ENCODE results near the gene NPHP4. TPM values are rescaled to one million over a fixed set of nuclear protein-coding genes. Genes with fewer than 3 reads are reported as not detected.

The NPHP4 gene
- total and polyA plus RNA-seq, 2 donors, result 2.5 to 4.2 TPM

DNA sequence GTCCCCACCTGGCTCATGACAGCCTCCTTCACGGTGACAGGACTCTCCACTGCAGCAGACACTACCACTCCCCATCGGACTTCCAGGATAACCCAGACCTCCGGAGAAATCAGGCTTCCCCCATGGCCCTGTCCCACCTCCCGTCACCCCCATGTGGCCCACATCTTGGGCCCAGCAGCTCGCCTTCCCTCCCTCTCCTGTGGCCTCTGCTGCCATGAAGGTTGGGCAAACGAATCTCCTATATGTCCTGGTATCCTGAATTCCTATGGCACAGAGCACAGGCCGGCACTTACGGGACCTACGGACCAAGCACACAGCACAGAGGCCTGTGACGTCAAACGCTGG is 82.0 kb downstream of the NPHP4 start:
- peaks cover 0 to 4% of the 10 kb centered on the region in 2 donors for H3K4me1 ChIP-seq (ENCODE audit: control insufficient read depth in 2 of 2, insufficient read depth in 2 of 2, low read length in 2 of 2)
- DNase-seq (ENCODE audit: low read depth in 6 of 9, low spot score in 9 of 9), result no peak
- no peaks in the 10 kb centered on the region for H3K9me3 ChIP-seq (ENCODE audit: control insufficient read depth in 2 of 2, insufficient read depth in 1 of 2, low read length in 1 of 2)
- no peaks in the 10 kb centered on the region for H3K27me3 ChIP-seq (ENCODE audit: control insufficient read depth in 2 of 2, insufficient read depth in 1 of 2, low read length in 1 of 2)
- WGBS, result 97% methylated on average over 11 of the region's 11 CpGs
- H3K4me3 ChIP-seq (ENCODE audit: low read length in 2 of 2), result no peak overlapping the region
- H3K27ac ChIP-seq (ENCODE audit: low read depth in 1 of 2, low read length in 1 of 2), result no peak overlapping the region
- peaks cover 0 to 10% of the 10 kb centered on the region in 2 donors for H3K36me3 ChIP-seq (ENCODE audit: control insufficient read depth in 2 of 2, insufficient read depth in 2 of 2, low read length in 1 of 2)

DNA sequence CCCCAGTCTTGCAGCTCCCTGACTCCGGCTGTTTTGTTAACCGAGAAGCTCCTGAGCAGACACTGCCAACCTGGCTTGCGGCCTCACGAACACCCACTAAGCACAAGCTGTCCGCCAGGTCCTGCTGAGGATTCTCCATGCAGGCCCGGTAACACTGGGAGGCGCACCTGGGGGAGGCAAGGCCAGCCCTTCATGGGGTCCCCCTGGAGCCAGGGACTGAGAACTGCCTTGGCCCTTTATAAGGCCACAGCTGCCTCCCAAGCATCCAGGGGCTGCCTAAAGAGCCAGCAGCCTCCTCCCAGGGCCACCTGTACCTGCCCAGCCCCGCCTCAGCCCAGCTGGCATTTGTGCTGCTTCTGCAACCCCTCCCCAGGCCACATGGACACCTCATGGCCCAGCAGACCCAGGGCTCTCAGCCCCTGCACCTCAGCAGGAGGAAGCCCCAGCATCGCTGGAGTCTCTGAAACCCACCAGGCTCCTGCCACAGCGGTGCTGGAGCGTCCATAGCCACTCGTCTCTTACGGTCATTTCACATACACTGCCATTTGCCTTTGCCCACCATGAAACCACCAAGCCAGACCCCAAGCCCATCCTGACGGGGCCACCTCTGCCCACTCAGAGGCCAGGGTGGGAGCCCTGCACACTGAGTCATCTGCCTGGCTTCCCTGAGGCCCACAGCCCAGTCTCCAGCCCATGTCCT is 82.5 kb downstream of the NPHP4 start:
- 97% methylated on average over 14 of the region's 14 CpGs for WGBS
- Histone ChIP-seq H3K4me3 (ENCODE audit: low read length in 2 of 2) (no peak overlapping the region), H3K27me3 (ENCODE audit: control insufficient read depth in 2 of 2, insufficient read depth in 1 of 2, low read length in 1 of 2) (no peaks in the 10 kb centered on the region), H3K36me3 (ENCODE audit: control insufficient read depth in 2 of 2, insufficient read depth in 2 of 2, low read length in 1 of 2) (peaks cover 4 to 13% of the 10 kb centered on the region in 2 donors), H3K4me1 (ENCODE audit: control insufficient read depth in 2 of 2, insufficient read depth in 2 of 2, low read length in 2 of 2) (peaks cover 0 to 4% of the 10 kb centered on the region in 2 donors), H3K9me3 (ENCODE audit: control insufficient read depth in 2 of 2, insufficient read depth in 1 of 2, low read length in 1 of 2) (no peaks in the 10 kb centered on the region), H3K27ac (ENCODE audit: low read depth in 1 of 2, low read length in 1 of 2) (no peak overlapping the region)
- no peak for DNase-seq (ENCODE audit: low read depth in 6 of 9, low spot score in 9 of 9)

DNA sequence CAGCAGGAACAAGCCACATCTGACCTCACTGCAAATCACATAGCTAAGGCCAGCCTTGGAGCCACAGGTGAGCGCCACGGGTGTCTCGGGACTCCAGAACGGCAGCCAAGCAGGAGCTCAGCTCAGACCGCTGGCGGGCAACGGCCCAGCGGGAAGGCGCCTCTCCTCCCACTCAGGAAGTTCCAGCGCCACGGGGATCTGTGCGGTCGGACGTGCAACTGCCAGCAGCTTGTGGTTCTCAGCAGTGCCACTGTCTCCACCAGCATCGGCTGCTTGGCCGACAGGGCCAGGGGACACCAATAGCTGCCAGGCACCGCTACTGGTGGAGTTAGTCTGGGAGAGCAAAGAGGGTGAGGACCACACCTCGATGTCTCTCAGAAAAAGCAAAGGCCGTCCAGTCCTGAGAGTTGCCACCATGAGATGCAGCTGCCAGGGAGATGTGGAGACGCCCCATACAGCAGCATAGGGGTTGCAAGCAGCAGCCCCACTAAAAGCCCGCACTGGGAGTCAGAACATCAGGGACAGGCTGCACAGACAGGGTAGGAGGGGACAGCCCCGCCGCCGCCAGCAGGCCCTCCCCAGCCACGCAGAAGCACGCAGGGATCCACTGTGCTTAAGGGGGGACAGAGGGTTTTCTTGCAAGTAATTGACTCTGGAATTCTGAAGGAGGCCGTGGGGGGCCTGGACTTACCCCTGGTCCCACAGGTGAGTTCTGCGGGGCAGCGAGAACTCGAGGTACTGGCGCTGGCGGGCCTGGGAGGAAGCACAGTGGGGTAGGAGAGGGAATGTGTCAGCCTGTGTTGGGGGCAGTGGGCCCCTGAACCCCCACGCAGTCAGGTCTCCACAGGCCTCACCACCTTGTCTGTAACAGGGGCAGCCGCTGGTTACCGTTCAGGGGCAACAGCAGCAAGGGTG is 83.5 kb downstream of the NPHP4 start:
- WGBS, result 97% methylated on average over 35 of the region's 35 CpGs
- no peak overlapping the region for H3K27ac ChIP-seq (ENCODE audit: low read depth in 1 of 2, low read length in 1 of 2)
- peaks cover 0 to 4% of the 10 kb centered on the region in 2 donors for H3K4me1 ChIP-seq (ENCODE audit: control insufficient read depth in 2 of 2, insufficient read depth in 2 of 2, low read length in 2 of 2)
- H3K9me3 ChIP-seq (ENCODE audit: control insufficient read depth in 2 of 2, insufficient read depth in 1 of 2, low read length in 1 of 2), result no peaks in the 10 kb centered on the region
- no peak overlapping the region for H3K4me3 ChIP-seq (ENCODE audit: low read length in 2 of 2)
- DNase-seq (ENCODE audit: low read depth in 6 of 9, low spot score in 9 of 9), result no peak
- no peaks in the 10 kb centered on the region for H3K27me3 ChIP-seq (ENCODE audit: control insufficient read depth in 2 of 2, insufficient read depth in 1 of 2, low read length in 1 of 2)
- H3K36me3 ChIP-seq (ENCODE audit: control insufficient read depth in 2 of 2, insufficient read depth in 2 of 2, low read length in 1 of 2), result peaks cover 5 to 18% of the 10 kb centered on the region in 2 donors

DNA sequence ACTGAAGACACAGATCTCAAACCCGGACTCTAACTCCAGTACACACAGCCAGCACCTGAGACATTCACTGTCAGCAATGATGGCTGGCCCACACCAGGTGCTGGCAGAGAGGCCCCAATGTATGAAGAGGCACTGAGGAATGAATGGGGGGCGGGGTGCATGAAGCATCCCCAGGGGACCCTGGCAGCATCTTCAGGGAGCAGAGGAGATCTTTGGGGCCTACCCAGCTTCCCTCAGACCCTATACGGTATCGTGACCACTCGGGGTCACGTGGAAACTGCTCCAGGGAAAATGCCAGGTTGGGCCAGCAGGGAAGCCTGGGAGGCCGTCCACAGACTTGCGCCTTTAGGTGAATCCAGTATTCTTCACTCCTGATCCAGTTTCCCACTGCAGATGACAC is 84.3 kb downstream of the NPHP4 start:
- H3K4me3 ChIP-seq (ENCODE audit: low read length in 2 of 2), result no peak overlapping the region
- 98% methylated on average over 8 of the region's 8 CpGs for WGBS
- no peak overlapping the region for H3K27ac ChIP-seq (ENCODE audit: low read depth in 1 of 2, low read length in 1 of 2)
- H3K9me3 ChIP-seq (ENCODE audit: control insufficient read depth in 2 of 2, insufficient read depth in 1 of 2, low read length in 1 of 2), result no peaks in the 10 kb centered on the region
- no peaks in the 10 kb centered on the region for H3K27me3 ChIP-seq (ENCODE audit: control insufficient read depth in 2 of 2, insufficient read depth in 1 of 2, low read length in 1 of 2)
- DNase-seq (ENCODE audit: low read depth in 6 of 9, low spot score in 9 of 9), result no peak
- H3K4me1 ChIP-seq (ENCODE audit: control insufficient read depth in 2 of 2, insufficient read depth in 2 of 2, low read length in 2 of 2), result peaks cover 0 to 4% of the 10 kb centered on the region in 2 donors
- H3K36me3 ChIP-seq (ENCODE audit: control insufficient read depth in 2 of 2, insufficient read depth in 2 of 2, low read length in 1 of 2), result peaks cover 5 to 18% of the 10 kb centered on the region in 2 donors

DNA sequence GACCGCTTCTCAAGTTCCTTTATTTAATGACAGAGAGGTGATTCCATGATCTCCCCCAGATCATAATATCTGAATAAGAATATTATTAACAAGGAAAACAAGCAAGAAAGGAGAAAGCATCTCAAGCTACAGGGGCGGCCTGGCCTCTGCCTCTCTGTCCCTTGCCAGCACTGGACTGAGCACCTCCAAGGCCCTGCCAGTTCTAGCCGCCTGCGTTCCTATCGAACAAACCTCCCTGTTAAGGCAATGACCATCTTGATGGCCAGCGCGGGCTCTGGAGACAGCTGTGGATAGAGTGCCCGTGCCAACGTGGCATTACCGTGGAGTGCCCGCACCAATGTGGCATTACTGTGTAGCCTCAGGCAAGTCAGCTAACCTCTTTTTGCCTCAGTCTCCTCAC is 84.8 kb downstream of the NPHP4 start:
- 97% methylated on average over 11 of the region's 11 CpGs for WGBS
- DNase-seq (ENCODE audit: low read depth in 6 of 9, low spot score in 9 of 9), result no peak
- Histone ChIP-seq H3K27ac (ENCODE audit: low read depth in 1 of 2, low read length in 1 of 2) (no peak overlapping the region), H3K4me1 (ENCODE audit: control insufficient read depth in 2 of 2, insufficient read depth in 2 of 2, low read length in 2 of 2) (peaks cover 0 to 4% of the 10 kb centered on the region in 2 donors), H3K4me3 (ENCODE audit: low read length in 2 of 2) (no peak overlapping the region), H3K9me3 (ENCODE audit: control insufficient read depth in 2 of 2, insufficient read depth in 1 of 2, low read length in 1 of 2) (no peaks in the 10 kb centered on the region), H3K27me3 (ENCODE audit: control insufficient read depth in 2 of 2, insufficient read depth in 1 of 2, low read length in 1 of 2) (no peaks in the 10 kb centered on the region), H3K36me3 (ENCODE audit: control insufficient read depth in 2 of 2, insufficient read depth in 2 of 2, low read length in 1 of 2) (peaks cover 5 to 18% of the 10 kb centered on the region in 2 donors)

DNA sequence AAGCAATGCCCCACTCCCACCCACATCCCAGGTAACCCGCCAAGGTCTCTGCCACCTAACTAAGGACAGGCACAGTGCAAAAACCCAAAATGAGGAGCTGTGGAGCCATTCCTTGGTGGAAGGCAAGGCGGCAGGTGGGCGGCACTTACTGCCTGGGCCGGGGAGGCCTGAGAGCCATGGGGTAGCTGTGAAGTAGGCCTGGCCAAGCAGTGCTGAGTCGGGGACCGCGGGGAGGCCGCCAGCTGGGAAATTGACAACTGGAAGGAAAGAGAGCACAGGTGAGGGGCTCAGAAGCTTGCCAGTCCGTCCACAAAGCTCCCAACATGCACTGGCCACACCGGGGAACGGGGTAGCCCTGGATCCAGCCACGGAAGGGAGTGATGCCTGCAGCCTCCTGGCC is 85.3 kb downstream of the NPHP4 start:
- H3K27ac ChIP-seq (ENCODE audit: low read depth in 1 of 2, low read length in 1 of 2), result no peak overlapping the region
- H3K36me3 ChIP-seq (ENCODE audit: control insufficient read depth in 2 of 2, insufficient read depth in 2 of 2, low read length in 1 of 2), result peaks cover 5 to 18% of the 10 kb centered on the region in 2 donors
- H3K4me1 ChIP-seq (ENCODE audit: control insufficient read depth in 2 of 2, insufficient read depth in 2 of 2, low read length in 2 of 2), result peaks cover 0 to 4% of the 10 kb centered on the region in 2 donors
- no peaks in the 10 kb centered on the region for H3K9me3 ChIP-seq (ENCODE audit: control insufficient read depth in 2 of 2, insufficient read depth in 1 of 2, low read length in 1 of 2)
- H3K4me3 ChIP-seq (ENCODE audit: low read length in 2 of 2), result no peak overlapping the region
- 96% methylated on average over 12 of the region's 12 CpGs for WGBS
- no peaks in the 10 kb centered on the region for H3K27me3 ChIP-seq (ENCODE audit: control insufficient read depth in 2 of 2, insufficient read depth in 1 of 2, low read length in 1 of 2)
- DNase-seq (ENCODE audit: low read depth in 6 of 9, low spot score in 9 of 9), result no peak

DNA sequence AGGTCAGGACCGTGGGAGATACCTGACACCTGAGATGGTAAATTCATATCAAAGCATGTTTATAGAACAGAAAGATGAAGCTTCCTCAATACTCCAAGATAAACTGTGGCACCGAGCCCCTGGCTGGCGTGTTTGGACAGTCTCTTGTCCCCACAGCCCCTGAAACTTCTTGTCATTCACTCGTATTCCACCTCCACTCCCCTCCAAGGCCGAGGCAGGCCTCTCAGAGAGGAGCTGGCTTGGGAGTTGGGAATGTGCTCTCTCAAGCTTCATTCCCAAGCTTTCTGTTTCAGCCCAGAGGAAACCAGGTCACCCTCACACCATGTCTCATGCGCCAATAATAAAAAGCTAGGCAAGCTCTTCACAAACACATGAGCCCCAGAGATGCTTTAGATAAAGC is 86.1 kb downstream of the NPHP4 start:
- 96% methylated on average over 6 of the region's 6 CpGs for WGBS
- no peaks in the 10 kb centered on the region for H3K27me3 ChIP-seq (ENCODE audit: control insufficient read depth in 2 of 2, insufficient read depth in 1 of 2, low read length in 1 of 2)
- no peak overlapping the region for H3K27ac ChIP-seq (ENCODE audit: low read depth in 1 of 2, low read length in 1 of 2)
- H3K36me3 ChIP-seq (ENCODE audit: control insufficient read depth in 2 of 2, insufficient read depth in 2 of 2, low read length in 1 of 2), result peaks cover 5 to 18% of the 10 kb centered on the region in 2 donors
- no peak for DNase-seq (ENCODE audit: low read depth in 6 of 9, low spot score in 9 of 9)
- H3K9me3 ChIP-seq (ENCODE audit: control insufficient read depth in 2 of 2, insufficient read depth in 1 of 2, low read length in 1 of 2), result no peaks in the 10 kb centered on the region
- peaks cover 0 to 4% of the 10 kb centered on the region in 2 donors for H3K4me1 ChIP-seq (ENCODE audit: control insufficient read depth in 2 of 2, insufficient read depth in 2 of 2, low read length in 2 of 2)
- no peak overlapping the region for H3K4me3 ChIP-seq (ENCODE audit: low read length in 2 of 2)

DNA sequence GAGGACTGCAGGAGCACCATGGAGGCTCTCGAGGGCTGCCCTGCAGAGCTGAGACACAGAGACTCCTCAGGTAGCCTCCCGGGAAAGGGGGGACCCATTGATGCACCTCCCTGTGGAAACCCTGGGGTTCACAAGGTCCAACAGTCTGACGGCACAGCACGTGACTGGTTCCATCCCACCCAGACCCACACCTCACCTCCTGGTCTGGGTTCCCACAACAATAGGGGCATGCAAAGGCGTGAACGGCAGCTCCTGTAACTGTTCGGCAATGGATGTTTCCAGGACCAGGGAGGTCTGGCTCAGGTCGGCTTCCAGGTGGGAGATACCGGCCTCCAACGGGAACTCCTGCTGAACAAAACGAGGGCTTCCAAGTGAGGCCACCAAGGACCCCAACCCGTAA is 86.8 kb downstream of the NPHP4 start:
- peaks cover 5 to 18% of the 10 kb centered on the region in 2 donors for H3K36me3 ChIP-seq (ENCODE audit: control insufficient read depth in 2 of 2, insufficient read depth in 2 of 2, low read length in 1 of 2)
- no peak overlapping the region for H3K27ac ChIP-seq (ENCODE audit: low read depth in 1 of 2, low read length in 1 of 2)
- peaks cover 0 to 4% of the 10 kb centered on the region in 2 donors for H3K4me1 ChIP-seq (ENCODE audit: control insufficient read depth in 2 of 2, insufficient read depth in 2 of 2, low read length in 2 of 2)
- no peak for DNase-seq (ENCODE audit: low read depth in 6 of 9, low spot score in 9 of 9)
- H3K4me3 ChIP-seq (ENCODE audit: low read length in 2 of 2), result no peak overlapping the region
- no peaks in the 10 kb centered on the region for H3K9me3 ChIP-seq (ENCODE audit: control insufficient read depth in 2 of 2, insufficient read depth in 1 of 2, low read length in 1 of 2)
- WGBS, result 97% methylated on average over 12 of the region's 12 CpGs
- no peaks in the 10 kb centered on the region for H3K27me3 ChIP-seq (ENCODE audit: control insufficient read depth in 2 of 2, insufficient read depth in 1 of 2, low read length in 1 of 2)

DNA sequence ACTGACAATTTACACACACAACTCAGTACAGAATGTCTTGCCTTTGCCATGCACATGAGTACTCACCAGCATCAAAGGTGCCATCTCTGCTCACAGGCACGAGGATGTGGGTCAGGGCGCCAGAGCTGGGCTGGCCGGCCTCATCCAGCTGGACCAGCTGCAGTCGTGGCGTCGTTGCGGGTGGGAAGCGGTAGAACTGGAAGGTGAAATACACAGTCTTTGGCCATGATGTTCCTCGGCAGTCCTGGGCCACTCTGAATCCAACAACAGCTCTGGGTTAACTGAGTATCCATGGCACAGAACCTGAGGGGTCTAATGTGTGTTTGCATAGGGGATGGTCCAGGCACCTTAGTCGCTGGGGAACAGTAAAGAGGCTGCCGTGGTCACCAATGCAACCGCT is 87.7 kb downstream of the NPHP4 start:
- peaks cover 5 to 18% of the 10 kb centered on the region in 2 donors for H3K36me3 ChIP-seq (ENCODE audit: control insufficient read depth in 2 of 2, insufficient read depth in 2 of 2, low read length in 1 of 2)
- H3K27ac ChIP-seq (ENCODE audit: low read depth in 1 of 2, low read length in 1 of 2), result no peak overlapping the region
- no peaks in the 10 kb centered on the region for H3K27me3 ChIP-seq (ENCODE audit: control insufficient read depth in 2 of 2, insufficient read depth in 1 of 2, low read length in 1 of 2)
- DNase-seq (ENCODE audit: low read depth in 6 of 9, low spot score in 9 of 9), result no peak
- WGBS, result 97% methylated on average over 12 of the region's 12 CpGs
- H3K4me3 ChIP-seq (ENCODE audit: low read length in 2 of 2), result no peak overlapping the region
- peaks cover 0 to 4% of the 10 kb centered on the region in 2 donors for H3K4me1 ChIP-seq (ENCODE audit: control insufficient read depth in 2 of 2, insufficient read depth in 2 of 2, low read length in 2 of 2)
- H3K9me3 ChIP-seq (ENCODE audit: control insufficient read depth in 2 of 2, insufficient read depth in 1 of 2, low read length in 1 of 2), result no peaks in the 10 kb centered on the region

Measured in thymus (tissue), 11 donors.